Tibial nerve (tissue), 4 donors: ENCODE data around the gene ZC3H12C. TPM values are rescaled to one million over a fixed set of nuclear protein-coding genes. Genes with fewer than 3 reads are reported as not detected.

Experiments used
- DNase-seq, 2 donors: peaks; one replicate each; pipeline ENCODE4 v3.0.0-alpha.2; 2019; ENCODE audit warnings: low spot score in 2 of 2
- H3K27ac ChIP-seq, 4 donors: fragments of 200-600 bp; sonication (generic) in 3 of 4; one replicate each; pipeline ENCODE4 v1.5.1; 2017 to 2019; ENCODE audit warnings: mild to moderate bottlenecking in 1 of 4
- H3K27me3 ChIP-seq, 2 donors: fragments of 200-600 bp; sonication (generic) in 1 of 2; one replicate each; pipeline versions ENCODE4 v1.5.1 to v1.6.0; 2017 to 2019
- H3K36me3 ChIP-seq, 3 donors: fragments of 200-600 bp; sonication (generic); one replicate each; pipeline ENCODE4 v1.5.1; 2018 to 2019
- H3K4me1 ChIP-seq, 4 donors: fragments of 200-600 bp; sonication (generic) in 3 of 4; one replicate each; pipeline ENCODE4 v1.5.1; 2017 to 2019
- H3K4me3 ChIP-seq, 4 donors: fragments of 200-600 bp; sonication (generic) in 3 of 4; one replicate each; pipeline ENCODE4 v1.5.1; 2017 to 2019; ENCODE audit warnings: mild to moderate bottlenecking in 1 of 4, moderate library complexity in 1 of 4
- H3K9me3 ChIP-seq, 4 donors: fragments of 200-600 bp; sonication (generic) in 3 of 4; one replicate each; pipeline ENCODE4 v1.5.1; 2017 to 2019
- EP300 ChIP-seq, 2 donors: sonication (generic); formaldehyde crosslinking; IDR thresholded peaks; one replicate each; pipeline ENCODE4 v1.6.1; 2017; ENCODE audit warnings: antibody characterized with exemption in 2 of 2, mild to moderate bottlenecking in 1 of 2
- POLR2A ChIP-seq, 2 donors: fragments of 450-650 bp; IDR thresholded peaks; one replicate each; pipeline ENCODE4 v1.6.1; 2017; ENCODE audit warnings: antibody characterized with exemption in 2 of 2, mild to moderate bottlenecking in 2 of 2, moderate library complexity in 2 of 2
- WGBS, 2 donors: methylation state at CpG; one replicate each; pipeline ENCODE4 v1.1.5; 2018; 5-methylcytosine and 5-hydroxymethylcytosine counted together
- total RNA-seq, 4 donors: library from RNA; depleted of rRNA; stranded (reverse); fragments of >200 nt; gene quantifications; one replicate each; pipeline ENCODE4 v1.1.0, GENCODE V29; 2016
- TF ChIP-seq, protein P1 (sequence below), 5 experiments: fragments of 200-600 bp in 3 of 5; fragments of 450-650 bp in 2 of 5; sonication (generic) in 3 of 5; IDR thresholded peaks; one replicate each; pipeline ENCODE4 v1.5.1; 2016 to 2019; ENCODE audit warnings: antibody characterized with exemption in 5 of 5, mild to moderate bottlenecking in 3 of 5, moderate library complexity in 2 of 5

ZC3H12C gene
- total RNA-seq, 4 donors from 2014 or later: 15.9 to 26.0 (median 19.4) TPM

DNA sequence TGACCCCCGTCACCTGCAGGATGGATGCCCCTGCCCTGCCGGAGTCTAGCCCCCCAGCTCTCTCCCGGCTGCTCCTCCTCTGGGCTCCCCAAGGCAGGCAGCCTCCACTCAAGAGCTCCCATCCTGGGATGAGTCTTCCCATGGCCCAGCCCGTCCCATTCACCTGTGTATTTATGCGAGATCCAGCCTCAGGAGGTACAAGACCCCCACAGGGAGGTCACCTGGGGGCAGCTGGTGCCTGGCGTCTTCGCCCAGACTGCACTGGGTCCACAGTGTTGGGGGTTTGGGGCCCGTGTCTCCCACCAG, 43.0 kb upstream of the ZC3H12C start:
- DNase-seq: no peak
- 91 to 96% methylated on average over 8 of the region's 8 CpGs for WGBS, 2 donors
- Histone ChIP-seq H3K27me3 (no peaks in the 10 kb centered on the region), H3K9me3 (peaks cover 0 to 14% (median 2%) of the 10 kb centered on the region in 4 donors), H3K4me3 (no peak overlapping the region), H3K36me3 (no peaks in the 10 kb centered on the region), H3K4me1 (peaks cover 0 to 4% (median 0%) of the 10 kb centered on the region in 4 donors), H3K27ac (no peak overlapping the region)
- TF ChIP-seq EP300 (IDR thresholded peaks at IDR 0.05) (no peak), POLR2A (IDR thresholded peaks at IDR 0.05) (no peak)
- TF ChIP-seq, protein P1, sequence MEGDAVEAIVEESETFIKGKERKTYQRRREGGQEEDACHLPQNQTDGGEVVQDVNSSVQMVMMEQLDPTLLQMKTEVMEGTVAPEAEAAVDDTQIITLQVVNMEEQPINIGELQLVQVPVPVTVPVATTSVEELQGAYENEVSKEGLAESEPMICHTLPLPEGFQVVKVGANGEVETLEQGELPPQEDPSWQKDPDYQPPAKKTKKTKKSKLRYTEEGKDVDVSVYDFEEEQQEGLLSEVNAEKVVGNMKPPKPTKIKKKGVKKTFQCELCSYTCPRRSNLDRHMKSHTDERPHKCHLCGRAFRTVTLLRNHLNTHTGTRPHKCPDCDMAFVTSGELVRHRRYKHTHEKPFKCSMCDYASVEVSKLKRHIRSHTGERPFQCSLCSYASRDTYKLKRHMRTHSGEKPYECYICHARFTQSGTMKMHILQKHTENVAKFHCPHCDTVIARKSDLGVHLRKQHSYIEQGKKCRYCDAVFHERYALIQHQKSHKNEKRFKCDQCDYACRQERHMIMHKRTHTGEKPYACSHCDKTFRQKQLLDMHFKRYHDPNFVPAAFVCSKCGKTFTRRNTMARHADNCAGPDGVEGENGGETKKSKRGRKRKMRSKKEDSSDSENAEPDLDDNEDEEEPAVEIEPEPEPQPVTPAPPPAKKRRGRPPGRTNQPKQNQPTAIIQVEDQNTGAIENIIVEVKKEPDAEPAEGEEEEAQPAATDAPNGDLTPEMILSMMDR (IDR thresholded peaks at IDR 0.05): no peak

- no peak overlapping the region for H3K4me3 ChIP-seq
- peaks cover 0 to 14% (median 2%) of the 10 kb centered on the region in 4 donors for H3K9me3 ChIP-seq
- WGBS, 2 donors: 96 to 97% methylated on average over 11 of the region's 11 CpGs
- no peaks in the 10 kb centered on the region for H3K36me3 ChIP-seq
- no peak for DNase-seq
- H3K4me1 ChIP-seq: peaks cover 0 to 2% (median 0%) of the 10 kb centered on the region in 4 donors
- H3K27ac ChIP-seq: no peak overlapping the region
- H3K27me3 ChIP-seq: no peaks in the 10 kb centered on the region
- TF ChIP-seq POLR2A (IDR thresholded peaks at IDR 0.05): no peak
- no peak for TF ChIP-seq EP300 (IDR thresholded peaks at IDR 0.05)
These were observed 39.3 kb upstream of the ZC3H12C start for GRCh38 chr11:110053848-110054414.

- TF ChIP-seq EP300 (IDR thresholded peaks at IDR 0.05): no peak
- TF ChIP-seq, protein P1 (IDR thresholded peaks at IDR 0.05): no peak
- TF ChIP-seq POLR2A (IDR thresholded peaks at IDR 0.05): no peak
- DNase-seq: no peak
- Histone ChIP-seq H3K36me3 (no peaks in the 10 kb centered on the region), H3K4me1 (peaks cover 0 to 12% (median 0%) of the 10 kb centered on the region in 4 donors), H3K27ac (peak overlapping the region in 2 of 4 donors; percentile 44 to 79), H3K27me3 (no peaks in the 10 kb centered on the region), H3K4me3 (no peak overlapping the region), H3K9me3 (peaks cover 0 to 14% (median 2%) of the 10 kb centered on the region in 4 donors)
- 20 to 37% methylated on average over 2 of the region's 2 CpGs for WGBS, 2 donors
These were observed 36.2 kb upstream of the ZC3H12C start for GRCh38 chr11:110056956-110057355.

DNA sequence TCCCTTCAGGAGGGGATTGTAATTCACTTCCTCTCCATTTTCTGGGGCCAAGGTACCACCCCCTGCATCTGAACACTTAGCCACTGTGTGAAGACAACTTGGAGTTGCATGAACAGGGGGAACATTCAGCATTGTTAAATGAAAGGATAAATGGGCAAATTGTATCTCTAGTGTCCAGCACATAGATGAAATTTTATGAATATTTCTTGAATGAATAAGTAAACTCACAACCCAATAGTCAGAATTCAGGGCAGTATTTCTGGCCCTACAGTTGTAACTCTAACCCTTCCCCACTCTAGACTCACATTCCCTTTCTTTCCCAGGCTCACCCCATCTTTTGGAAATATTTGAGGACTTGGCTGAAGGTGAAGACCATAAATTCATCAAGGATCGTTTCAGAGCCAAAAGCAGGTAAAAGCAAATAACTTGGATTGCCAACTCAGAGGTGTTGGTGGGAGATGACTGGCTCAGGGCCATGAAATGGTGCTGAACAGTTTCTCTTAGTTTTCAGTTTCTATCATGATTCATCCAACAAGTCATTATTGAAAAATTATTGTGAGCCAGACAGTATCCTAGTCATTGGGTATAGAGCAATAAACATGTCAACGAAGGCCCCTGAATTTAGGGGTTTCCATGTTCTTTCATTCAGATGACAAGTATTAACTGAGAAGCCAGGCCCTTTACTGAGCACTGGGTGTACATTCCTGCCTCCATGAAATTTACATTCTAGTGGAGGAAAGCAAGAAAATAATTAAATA, 33.3 kb upstream of the ZC3H12C start:
- TF ChIP-seq EP300 (IDR thresholded peaks at IDR 0.05) (no peak), POLR2A (IDR thresholded peaks at IDR 0.05) (no peak)
- TF ChIP-seq, protein P1 (IDR thresholded peaks at IDR 0.05): no peak
- Histone ChIP-seq H3K9me3 (no peaks in the 10 kb centered on the region), H3K36me3 (peaks cover 0 to 4% (median 0%) of the 10 kb centered on the region in 3 donors), H3K4me3 (no peak overlapping the region), H3K4me1 (peaks cover 0 to 18% (median 0%) of the 10 kb centered on the region in 4 donors), H3K27me3 (no peaks in the 10 kb centered on the region), H3K27ac (peak overlapping the region; percentile 23 to 71 (median 44))
- 53 to 59% methylated on average over 2 of the region's 2 CpGs for WGBS, 2 donors
- no peak for DNase-seq

DNA sequence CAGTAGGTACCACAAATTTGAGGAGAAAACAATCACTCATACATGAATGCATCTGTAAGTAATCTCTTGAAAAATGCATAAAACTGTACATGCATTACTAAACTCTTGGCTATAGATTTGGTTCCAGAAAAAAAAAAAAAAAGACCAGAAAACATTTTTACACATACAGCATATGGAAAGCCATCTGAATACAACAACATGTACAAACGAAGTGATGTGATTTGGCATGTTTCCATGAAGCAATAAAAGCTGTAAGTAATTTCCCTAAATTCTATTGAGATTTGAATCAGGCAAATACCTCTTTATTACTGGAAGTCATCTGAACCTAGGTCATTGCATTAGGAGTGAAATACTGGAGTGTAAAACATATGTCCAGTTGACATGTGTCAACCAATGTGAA, 31.9 kb upstream of the ZC3H12C start:
- WGBS, 2 donors: 21 to 27% methylated on average over 1 of the region's 1 CpG
- H3K9me3 ChIP-seq: no peaks in the 10 kb centered on the region
- no peak for DNase-seq
- TF ChIP-seq, protein P1 (IDR thresholded peaks at IDR 0.05): no peak
- TF ChIP-seq EP300 (IDR thresholded peaks at IDR 0.05) (no peak), POLR2A (IDR thresholded peaks at IDR 0.05) (no peak)
- H3K4me3 ChIP-seq: no peak overlapping the region
- H3K4me1 ChIP-seq: peaks cover 0 to 18% (median 0%) of the 10 kb centered on the region in 4 donors
- H3K27ac ChIP-seq: peak overlapping the region in 2 of 4 donors; percentile 63 to 71
- H3K27me3 ChIP-seq: no peaks in the 10 kb centered on the region
- H3K36me3 ChIP-seq: peaks cover 0 to 4% (median 0%) of the 10 kb centered on the region in 3 donors
